Activated CD4-positive, CD25-positive, alpha-beta regulatory T cell treated with anti-CD3 and anti-CD28 coated beads, Interleukin-2, amount 50 U/mL, for 72 hours (primary cell): ENCODE measurements around the gene LSM14B.
A peak's percentile ranks its signal among the peaks of the same experiment; 100 is the strongest.

Source experiments
- DNase-seq: peaks from one replicate; pipeline ENCODE4 v3.0.0; 2021

Gene LSM14B

DNA sequence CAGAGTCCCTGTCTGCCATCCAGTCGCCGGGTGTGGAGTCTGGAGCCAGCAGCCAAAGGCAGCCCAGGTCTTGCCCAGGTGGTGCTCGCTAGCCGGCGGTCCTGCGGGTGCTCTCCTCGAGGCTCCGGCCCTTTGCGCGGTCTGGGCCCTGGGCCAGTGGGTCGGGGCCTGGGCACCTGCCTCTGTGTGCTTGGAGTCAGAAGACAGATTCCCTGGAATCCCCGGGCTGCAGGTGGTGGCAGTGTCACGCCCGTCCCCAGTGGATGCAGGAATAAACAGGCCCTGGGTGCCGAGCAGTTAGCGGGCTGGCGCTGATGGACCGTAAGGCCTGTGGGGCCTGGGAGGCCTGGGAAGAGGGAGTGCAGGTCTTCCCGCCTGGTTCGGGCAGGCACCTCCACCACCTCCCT is 26.6 kb downstream of the LSM14B start:
- DNase-seq, result no peak

- no peak for DNase-seq
These were observed 27.4 kb downstream of the LSM14B start for GRCh38 chr20:62149532-62150309.

DNA sequence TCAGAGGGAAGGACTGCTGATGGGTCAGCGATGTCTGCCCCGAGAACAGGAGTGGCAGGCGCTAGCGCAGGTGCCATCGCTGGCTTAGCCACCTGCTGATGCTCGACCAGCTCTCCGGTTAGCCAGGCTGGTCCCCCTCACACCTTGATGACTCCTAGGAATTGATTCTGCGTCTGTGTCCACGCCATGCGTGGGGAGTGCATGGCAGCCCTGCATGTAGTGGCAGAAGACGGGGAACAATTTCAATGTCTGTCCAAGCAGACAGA is 28.0 kb downstream of the LSM14B start:
- no peak for DNase-seq

- DNase-seq, result no peak
These were observed 28.9 kb downstream of the LSM14B start for GRCh38 chr20:62151225-62151624.

- DNase-seq, result no peak
These were observed 29.6 kb downstream of the LSM14B start for GRCh38 chr20:62151835-62152364.

DNA sequence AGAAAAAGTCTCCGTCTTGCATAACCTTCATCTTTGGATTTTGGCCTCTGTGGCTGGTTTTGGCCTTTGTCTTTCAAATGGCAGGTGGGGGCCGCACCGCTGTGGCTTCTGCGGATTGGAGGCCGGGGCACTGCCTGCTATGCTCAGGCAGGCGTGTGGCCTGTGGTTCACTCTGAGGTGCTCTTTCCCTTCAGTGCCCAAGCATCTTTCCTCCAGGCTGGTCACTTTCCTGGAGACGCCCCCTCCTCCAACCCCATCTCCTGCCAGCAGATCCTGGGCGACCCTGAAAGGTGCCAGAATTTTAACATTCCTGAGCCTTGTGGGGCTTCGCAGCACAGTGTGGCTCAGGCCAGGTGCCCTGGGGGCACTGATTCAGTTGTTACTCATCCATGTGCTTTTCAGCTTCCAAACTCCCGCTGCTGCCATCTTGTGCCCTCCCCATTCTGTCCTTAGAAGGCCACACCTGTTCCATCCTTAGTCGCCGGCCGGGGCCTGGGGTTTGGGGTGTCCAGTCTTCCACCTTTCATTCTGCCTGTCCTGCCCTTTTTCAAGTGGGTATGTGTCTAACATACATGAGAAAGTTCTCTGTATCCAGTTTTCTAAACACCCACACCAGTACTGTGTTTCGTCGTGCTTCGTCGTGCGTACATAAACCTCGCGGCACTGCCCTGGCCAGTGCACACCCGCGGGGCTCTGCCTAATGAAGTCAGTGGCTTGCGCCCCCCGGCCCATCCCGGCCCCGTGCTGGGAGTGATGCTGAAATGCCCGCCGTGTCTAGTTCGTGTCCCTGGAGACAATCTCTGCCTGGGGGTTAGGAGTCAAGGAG is 33.4 kb downstream of the LSM14B start:
- DNase-seq, result no peak

DNA sequence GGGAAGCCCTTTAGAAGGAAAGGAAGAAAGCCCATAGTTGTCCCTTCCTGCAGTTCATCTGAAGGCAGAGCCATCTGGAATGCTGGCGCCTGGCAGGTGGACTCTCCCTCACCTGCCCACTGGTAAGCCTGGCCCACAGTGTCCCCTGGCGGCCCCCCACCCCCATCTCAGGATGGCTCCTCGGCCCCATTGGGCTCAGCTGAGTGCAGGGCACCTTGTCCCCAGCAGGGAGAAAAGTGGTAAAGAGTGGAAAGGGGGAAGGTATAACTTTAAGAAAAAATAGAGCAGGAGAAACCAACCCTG is 33.9 kb downstream of the LSM14B start:
- DNase-seq, result no peak

- peak; percentile 74 for DNase-seq
These were observed 34.5 kb downstream of the LSM14B start for GRCh38 chr20:62156592-62157386.

GRCh38 chr20:62157387-62158087 is 35.3 kb downstream of the LSM14B start:
- DNase-seq, result no peak

DNA sequence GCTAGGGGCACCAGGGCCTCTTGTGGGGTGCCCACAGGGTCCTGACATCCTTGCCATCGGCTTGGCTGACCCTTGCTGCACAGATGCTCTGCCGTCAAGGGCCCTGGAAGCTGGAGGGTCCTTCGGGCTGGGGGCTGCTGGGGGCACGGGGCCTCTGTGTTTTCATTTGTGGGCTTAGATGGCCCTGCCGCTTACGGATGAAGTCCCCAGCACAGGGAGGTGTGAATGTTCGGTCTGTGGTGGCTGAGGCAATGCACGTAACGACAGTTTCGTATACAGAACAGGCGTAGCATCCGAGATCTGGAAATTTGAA is 35.8 kb downstream of the LSM14B start:
- no peak for DNase-seq

- no peak for DNase-seq
These were observed 36.3 kb downstream of the LSM14B start for GRCh38 chr20:62158541-62158940.

- no peak for DNase-seq
These were observed 36.8 kb downstream of the LSM14B start for GRCh38 chr20:62159052-62159451.

DNA sequence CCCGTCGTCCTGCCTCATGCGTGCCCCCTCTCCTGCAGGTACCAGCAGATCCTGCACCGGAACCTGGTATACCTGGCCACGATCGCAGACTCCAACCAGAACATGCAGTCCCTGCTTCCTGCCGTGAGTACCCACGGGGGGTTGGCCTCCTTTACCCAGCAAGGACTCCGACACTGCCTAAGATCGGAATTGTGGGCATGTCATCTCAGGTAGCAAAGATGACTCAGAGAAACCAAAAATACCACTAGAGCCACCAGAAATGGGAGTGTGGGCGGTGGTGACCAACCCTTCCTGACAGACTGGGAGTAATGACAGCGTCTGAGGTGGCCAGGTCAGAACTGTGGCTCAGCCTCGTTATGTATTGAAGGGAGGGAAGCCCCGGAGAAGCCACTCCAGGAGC is 37.6 kb downstream of the LSM14B start:
- DNase-seq, result peak; percentile 59

- no peak for DNase-seq
These were observed 38.0 kb downstream of the LSM14B start for GRCh38 chr20:62160253-62160652.

DNA sequence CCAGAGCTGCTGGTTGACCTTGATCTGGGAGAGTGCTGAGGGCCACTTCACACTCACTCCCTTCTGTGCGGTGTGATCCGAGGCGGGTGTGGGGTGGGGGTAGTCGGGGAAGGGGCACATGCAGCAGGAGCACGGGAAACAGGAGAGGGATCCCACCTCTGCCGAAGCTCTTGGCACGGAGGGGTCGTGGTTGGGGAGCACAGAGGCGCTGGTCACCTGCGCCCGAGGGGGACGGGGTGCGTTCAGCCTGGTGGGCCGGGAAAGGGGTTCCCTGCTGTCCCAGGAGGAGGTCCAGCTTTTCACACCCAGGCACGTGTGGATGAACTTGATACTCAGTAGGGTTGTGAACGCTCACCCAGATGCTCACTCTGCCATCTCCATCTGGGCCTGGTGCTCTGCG is 38.6 kb downstream of the LSM14B start:
- DNase-seq, result no peak

DNA sequence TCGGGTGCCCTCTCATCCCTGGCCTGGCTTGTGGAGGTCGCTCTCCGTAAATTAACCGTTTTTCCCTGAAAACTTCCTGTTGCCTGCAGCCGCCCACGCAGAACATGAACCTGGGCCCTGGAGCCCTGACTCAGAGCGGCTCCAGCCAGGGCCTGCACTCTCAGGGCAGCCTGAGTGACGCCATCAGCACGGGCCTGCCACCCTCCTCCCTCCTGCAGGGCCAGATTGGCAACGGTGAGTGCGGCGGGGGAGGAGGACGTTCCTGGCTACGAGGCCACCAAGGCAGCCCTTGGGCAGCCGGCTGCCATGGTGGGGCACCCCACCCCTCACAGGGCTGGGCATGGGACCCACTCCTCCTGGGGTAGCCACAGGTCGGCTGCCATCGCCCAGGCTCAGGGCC is 39.1 kb downstream of the LSM14B start:
- DNase-seq, result no peak

DNA sequence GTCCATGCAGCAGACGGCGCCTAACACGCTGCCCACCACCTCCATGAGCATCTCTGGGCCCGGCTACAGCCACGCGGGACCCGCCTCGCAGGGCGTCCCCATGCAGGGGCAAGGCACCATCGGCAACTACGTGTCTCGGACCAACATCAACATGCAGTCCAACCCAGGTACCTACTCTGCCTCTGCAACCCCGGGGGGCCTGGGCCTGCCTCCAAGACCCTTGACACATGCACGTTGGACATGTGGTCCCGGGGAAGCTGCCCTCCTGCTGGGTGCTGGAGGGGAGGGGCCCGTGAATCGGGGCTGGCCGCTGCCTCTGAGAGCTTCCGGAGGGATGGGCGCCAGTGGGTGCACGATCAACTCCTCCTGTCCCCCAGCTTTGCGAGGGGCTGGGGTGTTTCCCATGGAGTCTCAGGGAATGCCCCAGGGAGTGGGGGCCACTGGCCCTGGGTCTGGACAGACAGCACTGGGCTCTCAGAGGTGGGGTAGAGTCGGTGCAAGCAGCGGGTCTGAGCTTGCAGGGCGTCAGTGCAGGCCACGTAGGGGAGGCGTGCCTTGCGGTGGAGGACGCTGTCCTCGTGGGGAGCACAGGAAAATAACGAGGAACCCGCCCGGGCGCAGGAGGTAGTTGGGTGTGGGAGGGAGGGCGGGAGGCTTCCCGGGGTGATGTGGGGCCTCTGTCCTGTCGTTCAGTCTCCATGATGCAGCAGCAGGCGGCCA is 40.6 kb downstream of the LSM14B start:
- DNase-seq, result no peak

GRCh38 chr20:62163485-62163865 is 41.2 kb downstream of the LSM14B start:
- DNase-seq, result no peak

- DNase-seq, result no peak
These were observed 41.9 kb downstream of the LSM14B start for GRCh38 chr20:62163986-62164762.

DNA sequence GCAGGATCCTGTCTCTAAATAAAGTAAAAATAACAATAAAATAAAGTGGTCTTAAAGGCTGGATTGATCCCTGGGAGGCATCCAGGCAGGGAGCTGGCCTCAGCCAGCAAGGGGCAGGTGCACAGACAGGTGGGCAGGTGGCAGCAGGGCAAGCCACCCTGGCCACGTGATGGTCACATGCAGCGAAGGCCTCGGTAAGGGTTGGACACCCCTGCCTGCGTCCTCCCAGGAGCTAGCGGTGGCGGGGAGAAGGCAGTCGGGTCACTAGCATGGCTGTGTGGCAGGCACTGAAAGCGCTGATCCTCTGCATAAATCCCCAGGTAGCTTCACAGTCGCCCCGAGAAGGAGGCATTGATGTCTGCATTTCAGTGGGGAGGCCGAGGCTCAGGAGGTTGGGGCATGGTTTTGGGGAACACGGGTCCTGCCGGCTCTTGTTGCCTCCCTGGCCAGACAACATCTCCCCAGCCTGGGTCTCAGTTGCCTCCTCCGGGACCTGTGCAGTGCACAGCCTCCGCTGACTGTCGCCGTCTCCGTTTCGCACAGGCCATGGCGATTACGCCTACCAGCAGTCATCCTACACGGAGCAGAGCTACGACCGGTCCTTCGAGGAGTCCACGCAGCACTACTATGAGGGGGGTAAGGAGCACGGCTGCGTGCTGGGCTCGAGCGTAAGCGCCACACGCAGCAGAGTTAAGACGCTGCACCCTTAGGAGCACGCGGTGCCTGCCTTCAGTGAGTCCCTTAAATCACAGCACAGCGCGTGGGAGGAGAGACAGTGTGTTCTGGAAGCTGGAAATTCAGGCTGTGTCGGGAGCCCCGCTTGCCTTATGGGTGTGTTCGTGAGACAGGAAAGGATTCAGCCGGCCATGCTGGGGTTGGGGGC is 42.8 kb downstream of the LSM14B start:
- no peak for DNase-seq
